GM12878 (cell line): ENCODE measurements around the gene UBC. TPM values are rescaled to one million over a fixed set of nuclear protein-coding genes. Genes with fewer than 3 reads are reported as not detected.

Experiments
- BRCA1 ChIP-seq: IDR thresholded peaks from 2 replicates; pipeline ENCODE4 v1.6.1; 2011; ENCODE audit warnings: low read depth, low read length, improper control_type of control experiment
- CUX1 ChIP-seq: IDR thresholded peaks from 2 replicates; pipeline ENCODE4 v1.6.1; 2012; ENCODE audit warnings: improper control_type of control experiment, low read depth, low read length; ENCODE audit not compliant: insufficient replicate concordance
- DPF2 ChIP-seq: fragments of 450-650 bp; IDR thresholded peaks from 2 replicates; pipeline ENCODE4 v1.6.1; 2017; ENCODE audit warnings: mild to moderate bottlenecking
- GATAD2B ChIP-seq: fragments of 450-650 bp; conservative IDR thresholded peaks from 2 replicates; pipeline ENCODE4 v1.6.1; 2017; ENCODE audit warnings: low read depth, mild to moderate bottlenecking, moderate library complexity
- MAX ChIP-seq: IDR thresholded peaks from 2 replicates; pipeline ENCODE4 v1.6.1; 2012; ENCODE audit warnings: low read depth, low read length, improper control_type of control experiment
- NBN ChIP-seq: fragments of 450-650 bp; IDR thresholded peaks from 2 replicates; pipeline ENCODE4 v1.6.1; 2016
- NFYA ChIP-seq: IDR thresholded peaks from 2 replicates; pipeline ENCODE4 v1.6.1; 2011; ENCODE audit warnings: low read depth, mild to moderate bottlenecking, low read length, improper control_type of control experiment, borderline replicate concordance
- PBX3 ChIP-seq: IDR thresholded peaks from 2 replicates; pipeline ENCODE4 v1.6.1; 2011; ENCODE audit warnings: mild to moderate bottlenecking, low read depth, low read length, moderate library complexity; ENCODE audit not compliant: insufficient replicate concordance
- PRDM15 ChIP-seq: fragments of 450-650 bp; formaldehyde crosslinking; IDR thresholded peaks from 2 replicates; pipeline ENCODE4 v1.4.0; 2020; ENCODE audit warnings: mild to moderate bottlenecking, moderate library complexity
- SMAD1 ChIP-seq: fragments of 450-650 bp; IDR thresholded peaks from 2 replicates; pipeline ENCODE4 v1.6.1; 2018; ENCODE audit warnings: mild to moderate bottlenecking, low read depth; ENCODE audit not compliant: partially characterized antibody
- TAF1 ChIP-seq: IDR thresholded peaks from 2 replicates; pipeline ENCODE4 v1.6.1; 2011; ENCODE audit warnings: mild to moderate bottlenecking, low read depth, low read length, borderline replicate concordance
- TCF12 ChIP-seq: IDR thresholded peaks from 2 replicates; pipeline ENCODE4 v1.6.1; 2011; ENCODE audit warnings: low read depth, mild to moderate bottlenecking, low read length
- ZNF622 ChIP-seq: fragments of 450-650 bp; IDR thresholded peaks from 2 replicates; pipeline ENCODE4 v1.6.1; 2017; ENCODE audit warnings: mild to moderate bottlenecking, inconsistent platforms
- polyA plus RNA-seq, 11 experiments: library from polyadenylated mRNA; depleted of rRNA in 4 of 11; unstranded in 6 of 11; stranded (reverse) in 5 of 11; fragments of >200 nt; fragmentation: Nextera tagmentation in 4 of 11; fragmentation: Illumina TruSeq in 1 of 11; extraction: Ambion mirVana in 4 of 11; extraction: Trizol in 1 of 11; gene quantifications; 1 replicate in 1 of 11; 2 replicates in 10 of 11; pipeline versions ENCODE4 v1.2.1 to v1.2.3, GENCODE V29; 2011 to 2016; ENCODE audit warnings: inconsistent platforms in 2 of 11, missing spikeins in 2 of 11, low read depth in 1 of 11
- total RNA-seq, 4 experiments: library from RNA; depleted of rRNA in 3 of 4; stranded (reverse); fragments of >200 nt in 3 of 4; fragmentation: Illumina TruSeq in 1 of 4; extraction: Trizol in 1 of 4; gene quantifications; 2 replicates each; pipeline versions ENCODE4 v1.2.1 to v1.2.3, GENCODE V29; 2013 to 2021
- TF ChIP-seq, protein P1 (sequence below): fragments of 450-650 bp; IDR thresholded peaks from 2 replicates; pipeline ENCODE4 v1.6.1; 2017; ENCODE audit warnings: mild to moderate bottlenecking, moderate library complexity

UBC gene
- total and polyA plus RNA-seq, 10 of the 15 experiments (the other 5 are each of a cell fraction or from before 2014, with no cell fraction given), result 653 to 1,666 (median 874) TPM

- TF ChIP-seq PBX3 (no peak), PRDM15 (no peak), NBN (no peak), BRCA1 (no peak), CUX1 (no peak), TAF1 (no peak), TCF12 (no peak), NFYA (no peak), DPF2 (no peak), MAX (peak; percentile 10; the same call in 1 of the 2 replicates), GATAD2B (no peak), SMAD1 (no peak), ZNF622 (no peak)
- TF ChIP-seq, protein P1, sequence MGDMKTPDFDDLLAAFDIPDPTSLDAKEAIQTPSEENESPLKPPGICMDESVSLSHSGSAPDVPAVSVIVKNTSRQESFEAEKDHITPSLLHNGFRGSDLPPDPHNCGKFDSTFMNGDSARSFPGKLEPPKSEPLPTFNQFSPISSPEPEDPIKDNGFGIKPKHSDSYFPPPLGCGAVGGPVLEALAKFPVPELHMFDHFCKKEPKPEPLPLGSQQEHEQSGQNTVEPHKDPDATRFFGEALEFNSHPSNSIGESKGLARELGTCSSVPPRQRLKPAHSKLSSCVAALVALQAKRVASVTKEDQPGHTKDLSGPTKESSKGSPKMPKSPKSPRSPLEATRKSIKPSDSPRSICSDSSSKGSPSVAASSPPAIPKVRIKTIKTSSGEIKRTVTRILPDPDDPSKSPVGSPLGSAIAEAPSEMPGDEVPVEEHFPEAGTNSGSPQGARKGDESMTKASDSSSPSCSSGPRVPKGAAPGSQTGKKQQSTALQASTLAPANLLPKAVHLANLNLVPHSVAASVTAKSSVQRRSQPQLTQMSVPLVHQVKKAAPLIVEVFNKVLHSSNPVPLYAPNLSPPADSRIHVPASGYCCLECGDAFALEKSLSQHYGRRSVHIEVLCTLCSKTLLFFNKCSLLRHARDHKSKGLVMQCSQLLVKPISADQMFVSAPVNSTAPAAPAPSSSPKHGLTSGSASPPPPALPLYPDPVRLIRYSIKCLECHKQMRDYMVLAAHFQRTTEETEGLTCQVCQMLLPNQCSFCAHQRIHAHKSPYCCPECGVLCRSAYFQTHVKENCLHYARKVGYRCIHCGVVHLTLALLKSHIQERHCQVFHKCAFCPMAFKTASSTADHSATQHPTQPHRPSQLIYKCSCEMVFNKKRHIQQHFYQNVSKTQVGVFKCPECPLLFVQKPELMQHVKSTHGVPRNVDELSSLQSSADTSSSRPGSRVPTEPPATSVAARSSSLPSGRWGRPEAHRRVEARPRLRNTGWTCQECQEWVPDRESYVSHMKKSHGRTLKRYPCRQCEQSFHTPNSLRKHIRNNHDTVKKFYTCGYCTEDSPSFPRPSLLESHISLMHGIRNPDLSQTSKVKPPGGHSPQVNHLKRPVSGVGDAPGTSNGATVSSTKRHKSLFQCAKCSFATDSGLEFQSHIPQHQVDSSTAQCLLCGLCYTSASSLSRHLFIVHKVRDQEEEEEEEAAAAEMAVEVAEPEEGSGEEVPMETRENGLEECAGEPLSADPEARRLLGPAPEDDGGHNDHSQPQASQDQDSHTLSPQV, result no peak
Measured at GRCh38 chr12:124938587-124938986, 24.1 kb upstream of the UBC start (continued).
